Measurements from ENCODE around the gene CBLIF.
A peak's percentile ranks its signal among the peaks of the same experiment; 100 is the strongest.
"Not testable (repeated sequence)": the region's sequence is repeated elsewhere in the genome, so short reads cannot be mapped to it uniquely, and the experiment has no call there.

CBLIF gene

DNA sequence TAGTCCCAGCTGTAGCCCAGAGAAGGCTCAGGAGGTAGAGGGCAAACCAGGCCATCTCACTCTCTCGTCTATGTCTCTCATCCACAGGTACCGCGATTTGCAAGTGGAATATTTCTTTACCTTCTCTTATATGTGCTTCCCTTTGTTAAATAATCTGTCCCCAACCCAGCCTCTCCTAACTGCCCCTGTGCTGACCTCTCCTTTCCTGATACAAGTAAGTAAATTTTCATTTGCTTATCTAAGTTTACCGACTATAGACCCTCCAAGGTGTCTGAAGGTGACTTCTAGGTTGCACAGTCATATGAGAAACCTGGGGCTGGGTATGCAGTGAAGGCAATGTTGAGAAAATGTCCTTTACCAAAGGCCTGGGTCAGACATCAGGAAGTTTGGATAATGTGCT, at the start of gene CBLIF:
TSS of gene CBLIF (minus strand) at position 101 of the 400 bp plus-strand sequence. CDS start at position 55, 46 bp downstream.
- DNase-seq (ENCODE audit: low spot score), result no peak

- DNase-seq (ENCODE audit: low spot score), result no peak
Measured at GRCh38 chr11:59894616-59895015, 49.3 kb upstream of the CBLIF start.

GRCh38 chr11:59891781-59892181, 46.5 kb upstream of the CBLIF start:
- DNase-seq (ENCODE audit: low spot score), result peak; percentile 59

DNA sequence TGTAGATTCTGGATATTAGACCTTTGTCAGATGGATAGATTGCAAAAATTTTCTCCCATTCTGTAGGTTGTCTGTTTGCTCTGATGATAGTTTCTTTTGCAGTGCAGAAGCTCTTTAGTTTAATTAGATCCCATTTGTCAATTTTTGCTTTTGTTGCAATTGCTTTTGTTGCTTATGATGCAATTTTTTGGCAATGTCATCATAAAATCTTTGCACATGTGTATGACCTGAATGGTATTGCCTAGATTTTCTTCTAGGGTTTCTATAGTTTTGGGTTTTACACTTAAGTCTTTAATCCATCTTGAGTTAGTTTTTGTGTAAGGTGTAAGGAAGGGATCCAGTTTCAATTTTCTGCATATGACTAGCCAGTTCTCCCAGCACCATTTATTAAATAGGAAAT, 41.9 kb upstream of the CBLIF start:
- not testable (repeated sequence) for DNase-seq (ENCODE audit: low spot score)

DNA sequence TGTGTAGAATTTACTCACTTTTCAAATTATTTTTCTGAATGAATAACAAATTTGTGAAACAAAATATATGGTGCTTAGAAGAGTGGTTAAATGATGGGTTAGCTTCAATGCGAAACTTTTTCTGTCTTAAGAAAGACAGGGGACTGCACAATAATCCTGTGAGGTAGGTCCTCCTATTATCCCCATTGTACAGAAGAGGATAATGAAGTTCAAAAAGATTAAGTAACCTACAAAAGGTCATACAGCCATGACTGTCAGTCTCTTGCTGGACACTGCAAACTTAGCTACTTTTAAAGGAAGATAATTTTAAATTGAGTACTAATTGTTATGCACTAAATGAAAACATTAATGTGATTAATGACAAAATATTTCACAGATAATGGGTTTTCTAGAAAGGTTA, 38.3 kb upstream of the CBLIF start:
- DNase-seq (ENCODE audit: low spot score), result no peak

- DNase-seq (ENCODE audit: low spot score), result no peak
Measured at GRCh38 chr11:59879567-59879966, 34.3 kb upstream of the CBLIF start.

DNA sequence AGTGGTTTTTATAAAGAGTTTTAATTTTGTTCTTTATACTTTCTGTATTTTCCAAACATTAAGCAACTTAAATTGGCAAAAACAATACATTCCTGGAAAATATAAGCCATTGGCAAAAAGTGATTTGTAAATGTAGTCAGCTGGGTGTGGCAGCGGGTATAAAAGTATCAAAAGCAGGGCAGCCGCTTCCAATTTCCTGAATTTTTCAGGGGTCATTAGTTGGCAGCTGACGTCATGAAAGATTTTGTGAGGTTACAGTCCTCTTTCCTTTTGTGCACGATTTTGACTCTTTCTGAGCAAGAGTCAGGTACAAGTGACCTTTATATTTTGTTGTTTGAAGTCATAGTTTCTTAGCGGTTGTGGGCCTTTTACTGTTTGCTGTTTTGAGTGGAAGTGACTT, 33.3 kb upstream of the CBLIF start, which contains the start of gene OOSP3:
TSS of gene OOSP3 (plus strand) at position 208 of the 400 bp plus-strand sequence. CDS start at position 235, 27 bp downstream.
- DNase-seq (ENCODE audit: low spot score), result no peak

DNA sequence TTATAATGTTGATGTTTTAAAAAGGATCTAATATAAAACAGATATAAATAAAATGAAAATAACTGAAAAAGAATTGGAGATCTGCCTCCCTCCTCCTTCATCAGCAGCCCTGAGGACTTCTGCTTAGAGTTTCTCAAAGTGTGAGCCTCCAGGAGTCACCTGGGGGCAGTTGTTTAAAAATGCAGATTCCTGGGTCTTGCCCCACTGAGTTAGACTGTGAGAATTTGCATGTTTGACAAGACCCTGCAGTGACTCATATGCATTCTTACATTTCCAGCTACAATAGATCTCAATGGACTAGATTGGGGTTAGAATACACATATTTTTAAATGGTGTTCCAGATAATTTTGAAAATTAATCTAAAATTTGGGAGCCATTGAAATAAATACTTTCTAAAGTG, 32.5 kb upstream of the CBLIF start:
- no peak for DNase-seq (ENCODE audit: low spot score)

DNA sequence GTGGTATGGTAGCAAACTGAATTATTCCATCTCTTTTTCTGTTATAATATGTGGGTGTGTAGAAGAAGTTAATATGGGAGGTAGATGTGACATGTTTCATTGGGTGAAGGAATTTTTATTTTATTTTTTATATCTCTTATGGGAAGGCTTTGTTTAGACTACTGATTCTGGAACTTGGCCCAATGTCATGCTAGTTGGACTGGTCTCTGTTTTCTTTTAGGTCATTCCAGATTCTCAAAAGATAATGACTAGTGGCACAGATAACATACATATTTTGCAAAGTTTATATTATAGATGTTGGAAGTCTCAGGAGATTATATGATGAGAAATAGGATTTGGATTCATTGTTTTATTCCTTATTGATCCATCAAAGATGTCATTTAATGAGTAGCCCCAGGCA, 32.0 kb upstream of the CBLIF start:
- DNase-seq (ENCODE audit: low spot score), result no peak

DNA sequence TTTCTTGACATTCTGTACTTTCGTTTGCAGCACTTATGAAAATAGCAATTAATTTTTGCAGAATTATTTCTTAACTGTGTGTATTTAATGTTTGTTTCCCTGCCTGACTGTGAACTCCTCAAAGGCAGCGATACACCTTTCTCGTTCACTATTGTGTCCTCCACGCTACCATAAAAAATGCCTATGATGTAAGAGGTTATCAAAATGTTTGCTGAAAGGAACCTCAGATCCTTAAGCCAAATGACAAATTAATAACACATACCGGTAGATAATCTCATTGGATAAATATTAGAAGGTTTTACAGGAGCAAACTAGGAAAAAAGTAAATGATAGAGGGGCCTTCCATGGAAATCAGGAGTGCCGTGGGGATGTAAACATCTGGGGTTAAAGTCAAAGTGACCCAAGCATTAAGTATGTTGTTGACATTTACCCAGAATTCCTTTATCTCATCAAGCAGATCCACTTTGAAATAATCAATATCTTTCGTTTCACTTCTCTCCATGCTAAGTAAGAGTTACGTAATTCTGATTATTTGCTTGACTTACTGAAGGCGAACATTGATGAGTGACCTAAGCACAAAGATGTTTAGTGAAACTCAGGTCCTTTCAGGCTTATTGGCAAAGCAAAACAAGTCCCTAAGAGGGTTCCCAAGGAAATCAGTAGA, 30.7 kb upstream of the CBLIF start:
- DNase-seq (ENCODE audit: low spot score), result no peak

DNA sequence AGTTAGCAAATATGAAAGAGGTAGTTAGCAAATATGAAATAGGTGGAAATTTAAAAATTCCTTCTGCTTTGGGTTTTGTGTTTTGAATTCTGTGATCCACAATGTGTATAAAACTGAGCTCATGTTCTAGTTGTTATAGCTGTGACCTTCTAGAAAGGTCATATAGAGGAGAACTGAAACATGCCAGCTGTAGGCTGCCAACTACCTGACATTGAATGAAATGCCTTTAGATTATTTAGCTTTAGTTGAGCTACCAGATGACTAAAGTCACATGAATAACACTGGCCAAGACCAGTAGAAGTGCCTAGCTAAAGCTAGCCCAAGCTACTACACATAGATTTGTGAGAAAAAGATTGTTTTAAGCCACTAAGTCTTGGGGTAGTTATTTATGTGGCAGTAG, 26.8 kb upstream of the CBLIF start:
- DNase-seq (ENCODE audit: low spot score), result no peak

DNA sequence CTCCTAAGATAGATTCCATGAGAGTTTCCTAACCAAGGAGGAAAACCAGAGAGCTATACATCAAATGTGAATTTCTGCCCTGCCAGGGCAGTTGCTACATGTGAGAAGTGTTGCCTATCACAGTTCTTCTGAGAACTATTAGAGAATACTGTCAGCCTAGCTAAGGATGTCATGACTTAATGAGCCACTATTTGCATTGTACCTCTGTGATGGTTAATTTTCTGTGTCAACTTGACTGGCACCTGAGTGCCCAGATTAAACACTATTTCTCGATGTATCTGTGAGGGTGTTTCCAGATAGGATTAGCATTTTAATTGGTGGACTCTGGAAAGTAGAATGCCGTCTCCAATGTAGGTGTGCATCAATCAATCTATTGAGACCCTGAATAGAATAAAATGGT, 22.6 kb upstream of the CBLIF start:
- DNase-seq (ENCODE audit: low spot score), result no peak

GRCh38 chr11:59866836-59867235, 21.5 kb upstream of the CBLIF start:
- no peak for DNase-seq (ENCODE audit: low spot score)

- no peak for DNase-seq (ENCODE audit: low spot score)
Measured at GRCh38 chr11:59866397-59866796, 21.1 kb upstream of the CBLIF start, which contains the start of gene TCN1. Gene TCN1, minus strand, starts transcription at chr11:59866487. Its CDS starts 17 bp downstream, at chr11:59866470.

GRCh38 chr11:59865031-59865430, 19.7 kb upstream of the CBLIF start:
- DNase-seq (ENCODE audit: low spot score), result no peak

- DNase-seq (ENCODE audit: low spot score), result no peak
Measured at GRCh38 chr11:59862252-59862651, 17.0 kb upstream of the CBLIF start.

DNA sequence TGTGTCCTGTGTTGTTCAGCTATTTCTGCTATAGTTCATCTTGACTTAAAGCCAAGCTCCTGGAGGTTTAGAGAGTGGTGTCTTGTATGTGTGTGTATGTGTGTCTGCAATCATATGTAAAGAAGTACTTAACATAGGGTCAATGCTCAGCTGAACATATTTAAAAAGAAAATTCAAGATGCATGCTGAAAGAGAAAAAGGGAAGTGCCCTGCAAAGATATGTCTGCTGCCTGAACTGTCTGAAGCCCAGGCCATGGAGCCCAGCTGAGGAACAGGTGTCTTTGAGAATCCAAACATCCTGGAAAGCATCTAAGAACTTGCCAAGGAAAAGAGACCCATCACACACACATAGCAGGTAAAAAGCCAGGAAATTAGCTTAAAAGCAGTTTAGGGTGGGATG, 14.4 kb upstream of the CBLIF start:
- DNase-seq (ENCODE audit: low spot score), result no peak

DNA sequence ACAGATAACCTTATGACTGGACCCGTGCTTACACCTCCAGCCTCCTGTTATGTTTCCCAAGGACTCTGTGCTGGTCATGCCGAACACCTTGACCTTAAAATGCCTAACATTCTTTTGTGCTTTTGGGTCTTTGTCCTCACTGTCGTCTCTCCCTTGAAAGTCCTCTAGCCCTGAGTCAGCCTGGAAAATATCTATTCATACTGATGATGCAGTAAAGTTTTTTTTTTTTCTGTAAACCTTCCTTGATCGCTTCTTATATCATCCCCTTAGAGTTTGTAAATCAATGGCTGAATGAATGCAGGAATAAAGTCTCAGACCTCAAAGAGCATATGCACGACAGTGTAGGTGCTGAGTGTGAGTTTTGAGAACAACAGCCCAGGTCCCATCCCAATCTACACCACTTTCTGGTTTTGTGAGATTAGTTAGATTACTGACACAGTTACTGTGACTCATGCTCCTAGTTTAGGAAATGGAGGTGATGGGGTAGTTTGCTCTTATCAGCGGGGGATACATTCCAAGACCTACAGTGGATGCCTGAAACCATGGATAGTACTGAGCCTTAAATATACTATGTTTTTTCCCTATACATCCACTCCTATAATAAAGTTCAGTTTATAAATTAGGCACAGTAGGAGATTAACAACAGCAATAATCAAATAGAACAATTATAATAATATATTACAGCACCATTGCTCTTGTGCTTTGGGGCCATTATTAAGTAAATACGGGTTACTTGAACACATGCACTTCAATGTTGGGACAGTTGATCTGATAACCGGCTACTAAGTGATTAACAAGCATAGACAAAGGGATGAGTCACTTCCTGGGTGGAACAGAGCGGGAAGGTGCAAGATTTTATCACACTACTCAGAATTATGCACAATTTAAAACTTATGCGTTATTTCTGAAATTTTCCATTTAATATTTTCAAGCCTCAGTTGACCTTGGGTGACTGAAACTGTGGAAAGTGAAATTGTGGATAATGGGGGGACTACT, 12.4 kb upstream of the CBLIF start:
- no peak for DNase-seq (ENCODE audit: low spot score)

DNA sequence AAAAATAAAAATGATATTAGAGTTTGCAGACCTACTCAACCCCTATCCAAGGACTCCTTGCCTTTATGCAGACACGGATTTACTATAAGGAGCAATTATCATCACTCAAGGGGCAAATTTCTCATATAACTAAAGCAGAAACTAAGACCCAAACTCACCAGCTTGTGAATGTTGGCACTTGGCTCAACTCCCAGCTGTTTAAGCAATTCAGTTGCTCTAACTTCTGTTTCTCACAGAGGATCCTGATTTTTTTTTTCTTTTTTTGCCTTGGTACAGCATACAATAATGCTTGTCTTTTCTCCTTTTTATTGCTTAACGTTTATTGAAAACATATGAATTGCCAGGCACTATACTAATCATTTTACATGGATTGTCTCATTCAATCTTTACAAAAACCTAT, 9.6 kb upstream of the CBLIF start:
- no peak for DNase-seq (ENCODE audit: low spot score)

GRCh38 chr11:59851416-59851815, 6.1 kb upstream of the CBLIF start:
- not testable (repeated sequence) for DNase-seq (ENCODE audit: low spot score)

- DNase-seq (ENCODE audit: low spot score), result not testable (repeated sequence)
Measured at GRCh38 chr11:59849551-59849950, 4.3 kb upstream of the CBLIF start.

DNA sequence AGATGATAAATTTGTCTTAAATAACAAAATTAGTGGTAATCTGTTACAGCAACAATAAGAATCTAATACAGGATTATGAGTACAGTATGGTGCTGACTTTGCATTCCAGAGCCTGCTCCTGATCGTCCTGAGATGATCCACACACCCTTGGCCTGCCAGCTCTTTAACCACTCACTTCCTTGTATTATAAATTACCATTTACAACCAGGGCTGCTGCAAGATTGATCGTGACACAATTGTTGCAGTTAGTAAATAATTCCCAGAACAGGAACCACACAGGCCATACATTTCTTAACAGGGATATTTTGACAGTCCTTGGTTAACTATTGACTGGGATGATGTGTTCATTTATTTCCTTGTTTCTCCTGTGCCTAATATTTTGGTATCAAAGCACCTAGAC, 3.8 kb upstream of the CBLIF start:
- DNase-seq (ENCODE audit: low spot score), result no peak

GRCh38 chr11:59848439-59848838, 3.1 kb upstream of the CBLIF start:
- DNase-seq (ENCODE audit: low spot score), result not testable (repeated sequence)
